OCI-LY3 (cell line): Measurements from ENCODE around the gene LGR4.

Source experiments
- H2AFZ ChIP-seq: fragments of 200-600, 300-600 bp; shearing (Covaris generic); 2 replicates; pipeline ENCODE4 v1.6.0; 2014; ENCODE audit warnings: antibody characterized with exemption, low read depth, low read length
- H3K27ac ChIP-seq: fragments of 200-600, 300-600 bp; sonication (generic); 2 replicates; pipeline ENCODE4 v1.5.1; 2014; ENCODE audit warnings: mild to moderate bottlenecking, low read length, moderate library complexity, mixed read lengths
- H3K27me3 ChIP-seq: fragments of 200-600, 300-600 bp; sonication (generic); 2 replicates; pipeline ENCODE4 v1.6.1; 2014; ENCODE audit warnings: low read depth, low read length, mixed read lengths
- H3K36me3 ChIP-seq: fragments of 200-600, 300-600 bp; sonication (generic); replicated peaks from 2 replicates; pipeline ENCODE3; 2014; ENCODE audit warnings: low read depth, low read length, mixed read lengths
- H3K4me1 ChIP-seq: fragments of 300-600, 200-600 bp; sonication (generic); 2 replicates; pipeline ENCODE4 v1.6.1; 2014; ENCODE audit warnings: low read length, mixed read lengths
- H3K4me2 ChIP-seq: fragments of 200-600, 300-600 bp; sonication (generic); 2 replicates; pipeline ENCODE4 v1.6.1; 2014; ENCODE audit warnings: low read length, mixed read lengths
- H3K4me3 ChIP-seq: fragments of 300-600, 200-600 bp; sonication (generic); 2 replicates; pipeline ENCODE4 v1.5.1; 2014; ENCODE audit warnings: antibody characterized with exemption, mild to moderate bottlenecking, low read length, moderate library complexity
- H3K79me2 ChIP-seq: fragments of 300-600, 200-600 bp; shearing (Covaris generic); 2 replicates; pipeline ENCODE4 v1.6.1; 2014; ENCODE audit warnings: mild to moderate bottlenecking, low read length, mixed read lengths
- H3K9ac ChIP-seq: fragments of 300-600, 200-600 bp; shearing (Covaris generic); 2 replicates; pipeline ENCODE4 v1.6.0; 2014; ENCODE audit warnings: mild to moderate bottlenecking, low read length, moderate library complexity
- H3K9me3 ChIP-seq: fragments of 200-600, 300-600 bp; shearing (Covaris generic); 2 replicates; pipeline ENCODE4 v1.6.1; 2014; ENCODE audit warnings: low read length, mixed read lengths; ENCODE audit not compliant: insufficient read depth
- H4K20me1 ChIP-seq: fragments of 200-600, 300-600 bp; sonication (generic); 2 replicates; pipeline ENCODE4 v1.6.1; 2016; ENCODE audit warnings: low read length, mixed read lengths; ENCODE audit not compliant: insufficient read depth
- CTCF ChIP-seq: fragments of 200-600, 300-600 bp; sonication (generic); IDR thresholded peaks from 2 replicates; pipeline ENCODE4 v1.5.1; 2014; ENCODE audit warnings: antibody characterized with exemption, low read length, low read depth
- EZH2phosphoT487 ChIP-seq: fragments of 200-600 bp; shearing (Covaris generic); IDR thresholded peaks from 2 replicates; pipeline ENCODE4 v1.6.1; 2018; ENCODE audit warnings: antibody characterized with exemption, mixed run types, low read depth

The LGR4 gene

GRCh38 chr11:27514558-27514957 lies 42.0 kb upstream of the LGR4 start:
- Histone ChIP-seq H4K20me1 (no peaks in the 10 kb centered on the region), H3K4me3 (no peak overlapping the region), H3K79me2 (no peaks in the 10 kb centered on the region), H3K9ac (no peak overlapping the region), H3K9me3 (no peaks in the 10 kb centered on the region), H3K4me2 (no peak overlapping the region), H3K27ac (no peak overlapping the region), H3K27me3 (no peaks in the 10 kb centered on the region), H3K4me1 (no peaks in the 10 kb centered on the region), H2AFZ (no peak overlapping the region), H3K36me3 (no peaks in the 10 kb centered on the region)
- TF ChIP-seq CTCF: no peak
- TF ChIP-seq EZH2phosphoT487: no peak

- H4K20me1 ChIP-seq: no peaks in the 10 kb centered on the region
- H2AFZ ChIP-seq: no peak overlapping the region
- H3K36me3 ChIP-seq: no peaks in the 10 kb centered on the region
- no peaks in the 10 kb centered on the region for H3K79me2 ChIP-seq
- H3K4me2 ChIP-seq: no peak overlapping the region
- TF ChIP-seq EZH2phosphoT487 (no peak), CTCF (no peak)
- H3K9ac ChIP-seq: no peak overlapping the region
- no peaks in the 10 kb centered on the region for H3K4me1 ChIP-seq
- H3K27me3 ChIP-seq: no peaks in the 10 kb centered on the region
- no peak overlapping the region for H3K27ac ChIP-seq
- no peak overlapping the region for H3K4me3 ChIP-seq
- H3K9me3 ChIP-seq: no peaks in the 10 kb centered on the region
Measured at GRCh38 chr11:27514076-27514475, 41.5 kb upstream of the LGR4 start.

GRCh38 chr11:27513389-27513788 lies 40.8 kb upstream of the LGR4 start:
- H3K4me3 ChIP-seq: no peak overlapping the region
- H3K9ac ChIP-seq: no peak overlapping the region
- H4K20me1 ChIP-seq: no peaks in the 10 kb centered on the region
- H3K4me2 ChIP-seq: no peak overlapping the region
- H3K36me3 ChIP-seq: no peaks in the 10 kb centered on the region
- H3K27ac ChIP-seq: no peak overlapping the region
- TF ChIP-seq EZH2phosphoT487: no peak
- TF ChIP-seq CTCF: no peak
- H3K79me2 ChIP-seq: no peaks in the 10 kb centered on the region
- H3K27me3 ChIP-seq: no peaks in the 10 kb centered on the region
- H3K4me1 ChIP-seq: no peaks in the 10 kb centered on the region
- no peaks in the 10 kb centered on the region for H3K9me3 ChIP-seq
- H2AFZ ChIP-seq: no peak overlapping the region

GRCh38 chr11:27512238-27512637 lies 39.6 kb upstream of the LGR4 start:
- TF ChIP-seq EZH2phosphoT487 (no peak), CTCF (no peak)
- no peak overlapping the region for H2AFZ ChIP-seq
- H3K79me2 ChIP-seq: peaks cover 3% of the 10 kb centered on the region; the same call in 1 of the 2 replicates
- no peaks in the 10 kb centered on the region for H4K20me1 ChIP-seq
- H3K27ac ChIP-seq: no peak overlapping the region
- H3K9me3 ChIP-seq: no peaks in the 10 kb centered on the region
- no peaks in the 10 kb centered on the region for H3K36me3 ChIP-seq
- H3K9ac ChIP-seq: no peak overlapping the region
- no peaks in the 10 kb centered on the region for H3K27me3 ChIP-seq
- H3K4me3 ChIP-seq: no peak overlapping the region
- H3K4me2 ChIP-seq: no peak overlapping the region
- H3K4me1 ChIP-seq: peaks cover 5% of the 10 kb centered on the region; the same call in 1 of the 2 replicates
